HG02973 (cell line): ENCODE results near the gene CT47A7.
"Not testable (repeated sequence)": the region's sequence is repeated elsewhere in the genome, so short reads cannot be mapped to it uniquely, and the experiment has no call there.

Source experiments
- ATAC-seq: cut with Tn5 transposase; IDR thresholded peaks from one replicate; pipeline ENCODE4 v1.9.1; 2021; ENCODE audit warnings: moderate library complexity; ENCODE audit not compliant: unreplicated experiment

CT47A7 gene

GRCh38 chrX:120956500-120956899 lies at the start of gene CT47A7:
Gene CT47A7 (minus strand): TSS chrX:120956600. CDS start chrX:120956345, 255 bp downstream.
- ATAC-seq, result not testable (repeated sequence)

- no peak for ATAC-seq
Observed at GRCh38 chrX:121000589-121000988, 44.2 kb upstream of the CT47A7 start.

GRCh38 chrX:120999413-120999812 lies 43.0 kb upstream of the CT47A7 start:
- ATAC-seq, result no peak

- ATAC-seq, result not testable (repeated sequence)
Observed at GRCh38 chrX:120985660-120986059, 29.3 kb upstream of the CT47A7 start, which contains the start of gene CT47A1. Gene CT47A1 (minus strand): TSS chrX:120985760. CDS start chrX:120985529, 231 bp downstream.
